ENCODE data around the gene VGLL1.

- TF ChIP-seq ZNF274 (IDR thresholded peaks at IDR 0.05; ENCODE audit: low read depth, low read length) (no peak), YY1 (IDR thresholded peaks at IDR 0.05; ENCODE audit: insufficient read depth, insufficient read length) (no peak)
These were observed 68.0 kb downstream of the VGLL1 start for GRCh38 chrX:136600059-136600458.

Data from NT2/D1 (cell line).